ENCODE data around the gene ATL2. TPM values are rescaled to one million over a fixed set of nuclear protein-coding genes. Genes with fewer than 3 reads are reported as not detected.

Gene ATL2
- total and polyA plus RNA-seq, 2 donors (not counting 1 experiment from before 2014, with no cell fraction given) = 21.1 to 69.0 TPM

- WGBS (ENCODE audit: insufficient coverage) = 86% methylated on average over 10 of the region's 14 CpGs
- ATAC-seq (ENCODE audit: low read depth) = no peak
- no peaks in the 10 kb centered on the region for H3K36me3 ChIP-seq (replicated peaks in 1 of 2; ENCODE audit: control extremely low read depth in 1 of 2, control insufficient read depth in 1 of 2, extremely low read depth in 1 of 2, insufficient read depth in 2 of 2, low read length in 1 of 2)
Observed at GRCh38 chr2:38262069-38262871, 114.8 kb downstream of the ATL2 start.

More at GRCh38 chr2:38262069-38262871, 114.8 kb downstream of the ATL2 start:
- ChIA-PET POLR2A (no interaction called here), CTCF (interaction anchor here (1.0 kb wide), 1 partner anchor 11 kb away, joined by 3 read pairs; no protein-coding TSS in a partner anchor)
- no peaks in the 10 kb centered on the region for H3K4me1 Mint-ChIP-seq
- H3K4me2 ChIP-seq (replicated peaks; ENCODE audit: low read depth, low read length, poor library complexity, severe bottlenecking) = no peak overlapping the region
- intact Hi-C loops (cut with micrococcal nuclease) = no loop called here
- H3K9me3 Mint-ChIP-seq (ENCODE audit: insufficient read depth) = no peaks in the 10 kb centered on the region
- H3K9ac ChIP-seq (ENCODE audit: low read length) = no peak overlapping the region
- no peak overlapping the region for H3K27ac Mint-ChIP-seq
- no peak overlapping the region for H3K4me3 Mint-ChIP-seq
- no peak overlapping the region for H3K4me3 ChIP-seq (ENCODE audit: control extremely low read depth in 1 of 5, extremely low read depth in 1 of 5, insufficient read depth in 1 of 5, low read depth in 2 of 5, low read length in 4 of 5)
- no peak overlapping the region for H2AFZ ChIP-seq (ENCODE audit: insufficient read depth, low read depth, low read length, poor library complexity, severe bottlenecking)
- TF ChIP-seq EZH2 (IDR thresholded peaks at IDR 0.05; ENCODE audit: borderline replicate concordance, insufficient read depth, low read depth, low read length, poor library complexity, severe bottlenecking) = no peak
- TF ChIP-seq CTCF (IDR thresholded peaks at IDR 0.05) = no peak
- no peak overlapping the region for H3K27ac ChIP-seq (ENCODE audit: low read length in 2 of 2)
- H4K20me1 ChIP-seq (ENCODE audit: control insufficient read depth, insufficient read depth, low read length, poor library complexity, severe bottlenecking) = no peaks in the 10 kb centered on the region
- H3K79me2 ChIP-seq (ENCODE audit: control insufficient read depth, insufficient read depth, low read length) = no peaks in the 10 kb centered on the region
- H3K27me3 ChIP-seq (replicated peaks in 1 of 4; ENCODE audit: control extremely low read depth in 1 of 4, control insufficient read depth in 3 of 4, insufficient read depth in 4 of 4, low read length in 3 of 4) = peaks cover 0 to 4% (median 0%) of the 10 kb centered on the region in 4 experiments
- H3K9me3 ChIP-seq (ENCODE audit: control extremely low read depth in 1 of 3, control insufficient read depth in 2 of 3, insufficient read depth in 1 of 3, low read length in 2 of 3) = peaks cover 0 to 4% (median 0%) of the 10 kb centered on the region in 3 donors
- H3K27me3 Mint-ChIP-seq = peaks cover 20% of the 10 kb centered on the region
- no peaks in the 10 kb centered on the region for H3K4me1 ChIP-seq (ENCODE audit: control insufficient read depth in 2 of 2, insufficient read depth in 2 of 2, low read length in 2 of 2)
- DNase-seq = no peak
